Ishikawa (cell line): ENCODE results near the gene DAB2IP.

Experiments
- CEBPB ChIP-seq: IDR thresholded peaks from 2 replicates; pipeline ENCODE4 v1.6.1; 2012
- CREB1 ChIP-seq: IDR thresholded peaks from 2 replicates; pipeline ENCODE4 v1.6.1; 2012; ENCODE audit warnings: low read depth
- EGR1 ChIP-seq: IDR thresholded peaks from 2 replicates; pipeline ENCODE4 v1.6.1; 2012
- EP300 ChIP-seq: IDR thresholded peaks from 2 replicates; pipeline ENCODE4 v1.6.1; 2012; ENCODE audit warnings: borderline replicate concordance
- FOXM1 ChIP-seq: IDR thresholded peaks from 2 replicates; pipeline ENCODE4 v1.6.1; 2012; ENCODE audit warnings: low read depth, borderline replicate concordance
- NFIC ChIP-seq: IDR thresholded peaks from 2 replicates; pipeline ENCODE4 v1.6.1; 2012
- TAF1 ChIP-seq: IDR thresholded peaks from 2 replicates; pipeline ENCODE4 v1.6.1; 2012; ENCODE audit warnings: low read depth, mild to moderate bottlenecking
- TCF12 ChIP-seq: IDR thresholded peaks from 2 replicates; pipeline ENCODE4 v1.6.1; 2012; ENCODE audit warnings: low read depth
- TEAD4 ChIP-seq: IDR thresholded peaks from 2 replicates; pipeline ENCODE4 v1.6.1; 2012
- YY1 ChIP-seq: IDR thresholded peaks from 2 replicates; pipeline ENCODE4 v1.6.1; 2012; ENCODE audit warnings: low read depth
- ZBTB7A ChIP-seq: IDR thresholded peaks from 2 replicates; pipeline ENCODE4 v1.6.1; 2012; ENCODE audit warnings: low read depth
- TF ChIP-seq, protein P1 (sequence below): IDR thresholded peaks from 2 replicates; pipeline ENCODE4 v1.6.1; 2012
- TF ChIP-seq, protein P2 (sequence below): IDR thresholded peaks from 2 replicates; pipeline ENCODE4 v1.6.1; 2012
- TF ChIP-seq, protein P3 (sequence below): IDR thresholded peaks from 2 replicates; pipeline ENCODE4 v1.6.1; 2012; ENCODE audit warnings: low read depth, mild to moderate bottlenecking

Gene DAB2IP

DNA sequence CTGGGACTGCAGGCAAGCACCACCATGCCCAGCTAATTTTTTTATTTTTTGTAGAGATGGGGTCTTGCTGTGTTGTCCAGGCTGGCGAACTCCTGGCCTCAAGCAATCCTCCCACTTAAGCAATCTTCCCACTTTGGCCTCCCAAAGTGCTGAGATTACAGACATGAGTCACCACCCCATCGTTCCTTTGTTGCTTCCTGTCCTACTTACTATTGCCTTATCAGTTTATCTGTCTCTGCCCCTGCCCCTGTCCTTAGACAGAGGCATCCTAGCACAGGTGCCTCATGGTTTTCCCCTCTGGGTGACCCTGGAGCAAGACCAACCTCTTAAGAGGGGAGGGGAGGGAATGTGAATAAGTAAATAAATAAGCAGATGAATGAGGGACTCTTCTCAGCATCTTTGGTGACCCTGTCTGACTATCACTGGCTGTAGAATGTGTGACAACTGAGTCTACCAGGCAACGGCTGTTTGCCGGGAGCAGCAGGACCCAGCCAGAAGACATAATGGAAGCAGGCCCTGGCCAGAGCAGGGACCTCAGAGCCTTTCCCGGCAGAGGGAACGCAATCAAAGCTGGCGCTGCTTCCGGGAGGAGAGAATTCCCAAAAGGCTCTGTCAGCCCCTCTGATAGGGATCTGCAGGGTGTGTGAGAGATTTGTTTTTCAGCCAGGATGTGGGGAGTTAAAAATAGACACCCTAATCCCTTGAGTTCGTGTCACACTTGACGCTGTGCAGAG lies 43.8 kb upstream of the DAB2IP start:
- TF ChIP-seq FOXM1 (no peak), CEBPB (no peak), TCF12 (no peak)

DNA sequence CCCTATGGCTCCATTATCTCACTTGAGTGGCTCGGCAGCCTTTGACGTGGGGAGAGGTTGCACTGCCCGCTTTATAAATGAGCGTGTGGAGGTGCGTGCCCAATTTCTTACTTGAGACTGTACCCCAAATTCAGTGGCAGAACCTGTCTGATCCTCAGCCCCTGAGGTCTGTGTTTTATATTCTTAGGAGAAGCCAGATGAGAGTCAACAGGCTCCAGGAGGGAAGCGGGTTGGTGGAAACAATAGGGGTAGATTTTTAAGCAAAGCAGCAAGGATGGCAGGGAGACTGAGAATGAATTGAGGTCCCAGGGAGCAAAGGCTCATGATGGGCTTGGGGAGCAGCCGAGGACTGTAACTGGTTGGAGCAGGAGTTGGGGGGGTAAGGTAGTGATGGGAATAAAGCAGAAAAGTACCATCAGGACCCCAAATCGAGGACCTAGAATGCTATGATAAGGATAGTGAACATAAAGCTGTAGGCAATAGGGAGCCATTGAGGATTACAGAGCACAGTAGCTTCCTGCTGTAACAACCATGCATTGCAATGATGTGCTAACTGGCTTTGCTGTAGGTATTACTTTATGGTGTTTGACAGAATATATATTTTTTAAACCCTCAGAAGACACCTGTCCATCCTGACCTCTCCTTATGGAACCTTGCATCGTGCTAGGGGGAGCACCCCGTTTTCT lies 43.1 kb upstream of the DAB2IP start:
- no peak for TF ChIP-seq EGR1
- no peak for TF ChIP-seq TEAD4
- TF ChIP-seq ZBTB7A = no peak
- no peak for TF ChIP-seq YY1
- TF ChIP-seq, protein P1, sequence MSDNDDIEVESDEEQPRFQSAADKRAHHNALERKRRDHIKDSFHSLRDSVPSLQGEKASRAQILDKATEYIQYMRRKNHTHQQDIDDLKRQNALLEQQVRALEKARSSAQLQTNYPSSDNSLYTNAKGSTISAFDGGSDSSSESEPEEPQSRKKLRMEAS = no peak
- TF ChIP-seq, protein P2, sequence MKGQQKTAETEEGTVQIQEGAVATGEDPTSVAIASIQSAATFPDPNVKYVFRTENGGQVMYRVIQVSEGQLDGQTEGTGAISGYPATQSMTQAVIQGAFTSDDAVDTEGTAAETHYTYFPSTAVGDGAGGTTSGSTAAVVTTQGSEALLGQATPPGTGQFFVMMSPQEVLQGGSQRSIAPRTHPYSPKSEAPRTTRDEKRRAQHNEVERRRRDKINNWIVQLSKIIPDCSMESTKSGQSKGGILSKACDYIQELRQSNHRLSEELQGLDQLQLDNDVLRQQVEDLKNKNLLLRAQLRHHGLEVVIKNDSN = no peak

- TF ChIP-seq NFIC (peak; percentile 70), TAF1 (no peak), ZBTB7A (no peak)
- TF ChIP-seq, protein P2 = no peak
Measured at GRCh38 chr9:121609822-121610637, 41.4 kb upstream of the DAB2IP start.

GRCh38 chr9:121610638-121610953 lies 40.8 kb upstream of the DAB2IP start:
- TF ChIP-seq EGR1 = no peak
- no peak for TF ChIP-seq CEBPB
- TF ChIP-seq CREB1 = no peak
- no peak for TF ChIP-seq EP300
- no peak for TF ChIP-seq TEAD4
- no peak for TF ChIP-seq NFIC
- no peak for TF ChIP-seq FOXM1

- TF ChIP-seq EGR1 (no peak), YY1 (no peak), CREB1 (no peak), NFIC (no peak), CEBPB (peak; percentile 81), TAF1 (no peak)
Measured at GRCh38 chr9:121612511-121612998, 38.9 kb upstream of the DAB2IP start.

DNA sequence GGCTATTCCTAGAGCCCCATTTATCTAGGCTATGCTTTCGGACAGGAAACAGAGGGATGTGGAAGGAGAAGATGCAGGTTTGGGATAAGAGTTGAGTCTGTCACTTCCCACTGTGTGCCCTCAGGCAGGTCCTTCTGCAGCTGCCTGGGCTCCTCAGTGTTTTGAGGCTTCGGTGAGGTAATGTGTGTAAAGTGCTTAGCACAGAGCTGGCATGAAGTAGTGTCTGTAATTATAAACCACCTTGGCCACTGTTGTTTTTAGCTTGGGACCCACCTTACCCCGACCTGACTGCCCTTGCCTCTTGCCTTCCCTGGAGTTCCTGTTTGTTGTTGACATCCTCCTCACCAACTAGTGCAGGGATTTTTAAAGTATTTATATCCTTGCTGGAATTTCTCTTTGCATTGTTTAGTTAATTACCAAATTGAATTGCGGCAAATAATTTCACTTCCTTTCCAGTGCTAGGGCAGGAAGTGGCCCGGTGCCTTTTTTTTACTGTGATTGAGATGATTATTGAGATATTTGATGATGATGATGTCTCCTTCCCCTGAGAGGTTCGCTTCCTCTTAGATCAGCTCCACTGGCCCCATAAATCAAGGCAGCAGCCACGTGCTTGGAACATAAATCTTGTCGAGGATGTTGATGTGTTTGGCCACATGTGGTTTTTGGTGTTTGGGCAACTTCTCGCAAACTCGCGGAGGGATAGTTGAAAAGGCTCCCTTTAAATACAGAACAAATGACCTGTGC lies 38.3 kb upstream of the DAB2IP start:
- TF ChIP-seq, protein P2 = no peak
- TF ChIP-seq, protein P1 = peak; percentile 58

GRCh38 chr9:121616123-121616755 lies 35.2 kb upstream of the DAB2IP start:
- TF ChIP-seq EP300 (no peak), CREB1 (no peak), YY1 (no peak), NFIC (no peak)
- TF ChIP-seq, protein P3, sequence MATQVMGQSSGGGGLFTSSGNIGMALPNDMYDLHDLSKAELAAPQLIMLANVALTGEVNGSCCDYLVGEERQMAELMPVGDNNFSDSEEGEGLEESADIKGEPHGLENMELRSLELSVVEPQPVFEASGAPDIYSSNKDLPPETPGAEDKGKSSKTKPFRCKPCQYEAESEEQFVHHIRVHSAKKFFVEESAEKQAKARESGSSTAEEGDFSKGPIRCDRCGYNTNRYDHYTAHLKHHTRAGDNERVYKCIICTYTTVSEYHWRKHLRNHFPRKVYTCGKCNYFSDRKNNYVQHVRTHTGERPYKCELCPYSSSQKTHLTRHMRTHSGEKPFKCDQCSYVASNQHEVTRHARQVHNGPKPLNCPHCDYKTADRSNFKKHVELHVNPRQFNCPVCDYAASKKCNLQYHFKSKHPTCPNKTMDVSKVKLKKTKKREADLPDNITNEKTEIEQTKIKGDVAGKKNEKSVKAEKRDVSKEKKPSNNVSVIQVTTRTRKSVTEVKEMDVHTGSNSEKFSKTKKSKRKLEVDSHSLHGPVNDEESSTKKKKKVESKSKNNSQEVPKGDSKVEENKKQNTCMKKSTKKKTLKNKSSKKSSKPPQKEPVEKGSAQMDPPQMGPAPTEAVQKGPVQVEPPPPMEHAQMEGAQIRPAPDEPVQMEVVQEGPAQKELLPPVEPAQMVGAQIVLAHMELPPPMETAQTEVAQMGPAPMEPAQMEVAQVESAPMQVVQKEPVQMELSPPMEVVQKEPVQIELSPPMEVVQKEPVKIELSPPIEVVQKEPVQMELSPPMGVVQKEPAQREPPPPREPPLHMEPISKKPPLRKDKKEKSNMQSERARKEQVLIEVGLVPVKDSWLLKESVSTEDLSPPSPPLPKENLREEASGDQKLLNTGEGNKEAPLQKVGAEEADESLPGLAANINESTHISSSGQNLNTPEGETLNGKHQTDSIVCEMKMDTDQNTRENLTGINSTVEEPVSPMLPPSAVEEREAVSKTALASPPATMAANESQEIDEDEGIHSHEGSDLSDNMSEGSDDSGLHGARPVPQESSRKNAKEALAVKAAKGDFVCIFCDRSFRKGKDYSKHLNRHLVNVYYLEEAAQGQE = no peak
